CD4-positive, alpha-beta T cell treated with Interleukin-6 for 4 hours (primary cell): ENCODE results near the gene GLB1L2.
"Not testable (repeated sequence)": the region's sequence is repeated elsewhere in the genome, so short reads cannot be mapped to it uniquely, and the experiment has no call there.

ENCODE experiments used
- DNase-seq: peaks from one replicate; pipeline ENCODE4 v3.0.0-alpha.2; 2020; ENCODE audit warnings: mixed read lengths

Gene GLB1L2

DNA sequence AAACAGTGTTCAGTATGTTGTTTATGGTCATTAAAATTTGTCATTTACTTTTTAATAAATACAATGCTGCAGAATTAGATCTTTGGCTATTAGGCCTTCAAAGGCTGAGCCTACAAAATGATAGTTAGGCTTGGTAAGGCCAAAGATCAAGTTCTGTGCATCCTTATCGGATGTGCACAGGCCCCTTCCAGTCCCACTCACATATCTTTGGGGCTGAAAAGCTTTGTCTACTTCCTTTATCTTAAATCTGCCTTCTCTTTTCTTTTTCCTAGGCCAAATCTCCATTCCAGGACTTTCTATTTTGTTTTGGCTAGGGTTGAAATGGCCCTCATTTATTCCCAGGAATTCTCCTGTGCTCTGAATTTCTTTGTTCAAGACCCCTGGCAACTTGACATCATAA is 3.4 kb upstream of the GLB1L2 start:
- no peak for DNase-seq

DNA sequence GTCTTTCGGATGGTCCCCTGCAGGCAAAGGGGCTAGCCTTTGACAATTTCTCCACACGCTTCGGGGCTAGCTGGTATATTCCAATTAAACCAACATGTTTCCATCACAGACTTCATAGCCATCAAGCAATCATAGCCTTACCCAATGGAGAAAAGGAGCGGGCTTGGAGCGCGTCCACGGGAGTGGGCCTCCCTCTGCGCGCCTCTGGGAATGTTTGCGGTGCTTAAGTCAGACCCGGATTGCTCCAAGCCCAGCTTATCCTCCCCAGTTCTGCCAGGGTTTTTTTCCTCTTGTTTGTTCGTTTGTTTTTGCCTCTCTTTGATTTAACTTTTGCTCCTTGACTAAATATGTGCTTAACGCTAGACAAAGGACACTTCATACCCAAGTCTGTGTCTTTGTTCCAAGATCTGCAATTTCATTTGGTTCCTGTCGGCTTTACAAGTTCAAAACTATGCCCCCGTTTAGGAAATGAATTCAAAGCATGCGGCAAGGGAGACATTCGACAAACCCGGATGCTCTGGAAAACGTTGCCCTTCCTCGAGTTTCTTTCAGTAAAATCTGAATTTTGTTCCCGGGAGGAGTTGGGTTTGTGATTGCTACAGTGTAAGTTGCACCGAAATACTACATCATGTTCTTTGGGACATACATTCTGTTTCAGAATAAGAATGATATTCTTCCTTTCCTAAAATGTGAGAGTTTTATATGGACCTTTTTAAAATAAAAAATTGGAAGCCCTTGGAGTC is 1.0 kb upstream of the GLB1L2 start:
- no peak for DNase-seq

- peak; percentile 34 for DNase-seq
These were observed 422 bp downstream of the GLB1L2 start for GRCh38 chr11:134332189-134332631.

DNA sequence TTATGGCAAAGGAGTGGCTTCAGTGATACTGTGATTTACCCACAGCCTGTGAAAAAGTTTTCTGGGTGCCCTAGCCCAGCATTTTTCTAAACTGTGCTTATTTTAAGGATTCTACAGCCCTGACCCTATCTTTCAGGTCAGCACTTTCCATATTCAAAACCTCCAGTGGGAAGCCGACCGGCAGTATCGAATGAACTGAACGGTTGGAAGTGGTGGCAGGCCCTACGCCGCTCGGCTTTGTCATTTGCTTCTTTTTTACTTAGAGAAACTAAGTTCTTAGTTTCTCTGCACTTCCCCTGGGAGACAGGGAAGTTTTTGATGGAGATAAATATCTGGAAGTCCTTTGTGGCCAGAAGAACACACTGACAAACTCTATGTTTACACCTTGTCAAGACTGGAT is 994 bp downstream of the GLB1L2 start:
- no peak for DNase-seq

GRCh38 chr11:134333312-134333711 is 1.5 kb downstream of the GLB1L2 start:
- no peak for DNase-seq

GRCh38 chr11:134333946-134334345 is 2.2 kb downstream of the GLB1L2 start:
- no peak for DNase-seq

DNA sequence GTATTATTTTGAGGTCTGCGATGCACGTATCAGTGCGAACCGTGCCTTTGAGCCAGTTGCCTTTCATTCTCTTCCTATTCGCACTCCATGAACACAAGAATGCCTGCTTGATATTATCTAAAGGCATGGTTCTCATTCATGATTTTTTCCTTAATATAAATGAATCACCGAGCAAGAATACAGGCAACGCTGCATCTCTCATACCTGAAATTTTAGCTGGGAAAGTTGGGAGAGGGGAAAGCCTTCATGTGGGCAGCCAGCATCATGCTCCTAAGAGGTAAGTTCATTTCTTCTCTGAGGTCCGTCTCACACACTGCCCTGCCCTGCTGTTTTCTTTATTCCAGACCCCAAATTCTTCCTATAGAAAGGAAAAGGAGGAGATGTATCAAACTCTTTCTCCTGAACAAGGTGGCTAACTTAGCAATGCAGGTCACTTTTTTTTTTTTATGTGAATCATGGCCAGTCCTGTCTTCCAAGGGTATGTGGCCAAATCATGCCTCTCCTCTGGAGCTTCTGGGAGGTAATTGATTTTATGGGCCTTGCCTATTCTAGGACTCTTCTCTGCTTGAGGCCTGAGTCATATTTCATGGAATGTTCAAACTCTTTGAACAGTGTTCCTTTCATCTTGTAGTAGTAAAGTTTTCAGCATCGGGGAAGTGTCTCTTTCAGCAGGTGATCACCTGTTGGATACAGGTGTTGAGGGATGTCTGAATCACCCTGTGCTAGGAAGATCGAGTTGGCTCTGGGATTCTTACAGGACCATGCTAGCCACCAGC is 3.2 kb downstream of the GLB1L2 start:
- no peak for DNase-seq

DNA sequence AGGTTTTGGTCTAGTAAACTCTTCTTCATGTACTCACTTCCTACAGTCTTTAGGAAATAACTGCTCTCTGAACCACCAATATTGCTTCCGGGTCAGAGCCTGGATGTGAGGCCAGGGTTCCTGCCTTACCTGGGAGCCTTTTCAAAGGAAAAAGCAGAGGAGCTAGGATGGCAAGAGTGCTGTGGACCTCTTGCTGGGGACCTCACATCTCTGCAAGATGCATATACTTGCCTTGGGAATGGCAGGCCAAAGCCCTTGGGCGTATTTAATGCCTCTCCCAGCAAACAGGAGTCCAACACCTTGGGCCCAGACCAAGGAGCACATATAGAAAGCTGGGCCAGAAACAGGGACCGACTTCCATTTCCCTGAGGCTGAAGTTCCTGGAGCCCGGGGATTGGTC is 5.3 kb downstream of the GLB1L2 start:
- no peak for DNase-seq

GRCh38 chr11:134338068-134338467 is 6.3 kb downstream of the GLB1L2 start:
- no peak for DNase-seq

DNA sequence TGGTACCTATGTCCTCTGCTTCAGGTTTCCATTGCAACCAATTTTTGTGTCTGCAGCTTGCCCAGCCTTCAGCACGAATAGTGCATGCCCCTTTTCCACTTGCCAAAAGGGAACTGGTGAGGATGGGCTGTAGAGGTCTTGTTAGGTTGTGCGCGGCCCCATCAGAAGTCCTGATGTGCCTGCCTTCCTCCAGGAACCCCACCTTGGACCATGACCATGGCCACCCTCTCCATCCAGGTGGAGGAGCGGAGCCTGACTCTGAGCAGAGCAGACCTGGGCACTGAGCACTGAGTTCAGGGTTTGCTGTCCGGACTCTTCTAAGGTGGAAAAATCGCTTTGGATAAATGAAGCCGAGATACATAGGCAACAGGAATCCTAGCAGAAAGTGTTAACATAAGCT is 6.9 kb downstream of the GLB1L2 start:
- DNase-seq, result no peak

DNA sequence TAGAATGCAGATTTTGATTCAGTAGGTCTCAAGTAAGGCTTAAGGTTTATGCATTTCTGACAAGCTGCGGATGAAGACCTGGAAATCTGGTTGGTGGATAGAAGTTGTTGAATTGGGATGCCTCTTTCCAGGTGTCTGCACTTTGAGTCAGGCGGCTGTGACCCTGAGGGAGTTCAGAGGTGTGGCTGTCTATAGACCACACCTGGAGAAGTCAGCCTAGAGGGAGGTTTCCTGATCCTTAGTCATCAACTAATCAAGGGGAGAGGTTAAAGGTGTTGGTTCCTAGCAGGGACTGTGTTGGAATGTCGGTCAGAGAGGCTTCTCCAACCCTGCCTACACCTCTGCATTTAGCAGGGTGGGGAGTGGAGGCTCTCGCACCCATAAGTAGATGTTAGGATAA is 8.0 kb downstream of the GLB1L2 start:
- DNase-seq, result no peak

GRCh38 chr11:134340354-134340964 is 8.7 kb downstream of the GLB1L2 start:
- no peak for DNase-seq

- DNase-seq, result no peak
These were observed 10.2 kb downstream of the GLB1L2 start for GRCh38 chr11:134341805-134342571.

DNA sequence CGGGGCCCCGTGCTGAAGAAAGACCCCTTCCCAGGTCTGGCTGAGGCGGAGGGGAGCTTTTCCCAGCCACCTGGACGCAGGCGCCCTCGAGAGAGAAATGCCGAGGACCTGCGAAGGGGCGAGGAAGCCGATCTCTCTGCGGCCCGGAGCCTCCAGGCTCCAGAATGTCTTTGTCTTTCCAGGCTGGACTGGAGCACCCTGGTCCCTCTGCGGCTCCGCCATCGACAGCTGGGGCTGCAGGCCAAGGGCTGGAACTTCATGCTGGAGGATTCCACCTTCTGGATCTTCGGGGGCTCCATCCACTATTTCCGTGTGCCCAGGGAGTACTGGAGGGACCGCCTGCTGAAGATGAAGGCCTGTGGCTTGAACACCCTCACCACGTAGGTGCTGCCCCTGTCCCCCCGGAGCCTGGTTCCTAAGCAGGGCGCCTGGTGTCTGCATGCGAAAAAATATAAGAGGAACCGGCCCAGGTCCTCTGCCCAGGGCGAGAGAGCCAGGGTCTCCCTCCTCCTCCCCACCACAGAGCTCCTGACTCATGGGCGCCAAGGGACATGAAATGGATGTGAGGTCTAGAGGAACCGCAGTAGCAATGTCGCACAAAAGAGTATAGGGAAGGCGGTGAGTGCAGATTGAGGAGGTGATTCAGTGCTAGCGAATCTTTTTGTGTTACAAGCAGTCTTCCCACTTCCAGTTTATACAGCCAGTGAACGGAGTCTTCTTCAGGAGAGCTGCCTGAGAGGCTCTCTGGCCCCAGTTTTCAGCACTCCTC is 11.0 kb downstream of the GLB1L2 start:
- no peak for DNase-seq

DNA sequence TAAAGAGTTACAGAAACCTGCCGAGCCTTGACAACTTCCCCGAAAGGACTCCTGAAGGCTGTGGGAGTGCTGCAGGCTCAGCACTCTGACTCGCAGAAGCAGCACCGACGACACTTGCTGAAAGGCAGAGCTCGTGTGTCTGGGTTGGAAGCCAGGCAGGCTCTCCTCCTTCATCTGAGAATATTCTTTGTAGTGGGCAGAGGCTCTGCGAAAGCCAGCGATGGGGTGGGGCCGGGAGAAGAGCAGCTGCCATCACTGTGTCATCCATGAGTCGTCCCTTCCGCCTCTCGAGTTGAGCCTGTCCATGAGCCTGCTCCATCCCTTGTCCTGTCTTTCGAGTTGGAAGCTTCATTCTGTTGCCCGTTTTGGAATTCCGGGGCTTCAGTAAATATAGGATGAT is 11.9 kb downstream of the GLB1L2 start:
- DNase-seq, result no peak

GRCh38 chr11:134344497-134345236 is 12.9 kb downstream of the GLB1L2 start:
- not testable (repeated sequence) for DNase-seq

DNA sequence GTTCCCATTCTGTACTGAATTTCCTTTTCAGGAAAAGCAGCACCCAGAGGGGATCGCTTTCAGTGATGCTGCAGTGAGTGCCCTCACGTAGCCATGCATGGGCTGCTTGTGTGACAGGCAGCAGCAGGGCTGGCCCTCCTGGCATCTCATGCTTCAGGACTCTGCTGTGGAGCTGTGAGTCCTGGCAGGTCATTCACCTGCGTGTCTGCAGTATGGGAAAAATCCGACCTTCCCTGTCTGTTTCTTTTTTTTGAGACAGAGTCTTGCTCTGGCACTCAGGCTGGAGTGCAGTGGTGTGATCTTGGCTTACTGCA is 13.4 kb downstream of the GLB1L2 start:
- DNase-seq, result no peak

DNA sequence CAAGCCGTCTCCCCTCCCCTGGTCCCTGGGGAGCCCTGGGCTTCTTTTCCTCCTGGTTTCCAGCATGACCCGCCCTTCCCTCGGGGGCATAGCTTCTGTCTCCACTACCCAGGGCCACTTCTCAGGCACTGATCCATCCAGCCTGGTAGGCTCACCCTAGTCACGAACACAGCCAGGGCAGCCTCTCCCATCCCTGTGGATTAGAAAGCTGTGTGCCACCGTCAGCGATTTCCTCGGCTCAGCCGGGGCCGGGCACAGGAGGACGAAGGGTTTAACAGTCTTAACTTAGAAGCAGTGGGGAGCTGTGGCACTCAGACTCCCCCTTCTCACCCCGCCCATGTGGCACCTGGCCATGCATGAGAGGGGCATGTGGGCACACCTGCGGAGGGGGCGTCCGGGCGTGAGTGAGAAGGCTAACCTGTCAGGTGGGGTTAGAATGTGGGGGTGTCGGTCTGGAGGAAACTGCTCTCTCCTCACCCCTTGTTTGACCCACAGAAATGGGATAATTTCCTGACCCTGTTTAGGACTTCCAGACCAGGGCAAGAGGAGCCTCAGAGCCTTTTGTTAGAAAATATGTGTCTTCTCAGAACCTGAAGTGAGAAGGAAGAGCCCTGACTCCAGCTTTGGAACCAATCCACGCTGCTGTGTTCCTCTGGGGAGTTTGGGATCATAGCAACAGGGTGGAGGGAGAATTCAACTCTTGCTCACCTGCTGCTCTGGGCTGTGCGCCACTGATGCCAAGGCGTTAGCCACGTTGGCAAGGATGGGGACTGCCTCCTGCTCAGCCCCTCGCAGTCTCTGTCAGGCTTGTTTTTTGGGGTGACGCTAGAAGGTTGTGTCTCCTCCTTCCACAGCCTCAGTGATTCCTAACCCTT is 14.6 kb downstream of the GLB1L2 start:
- no peak for DNase-seq

GRCh38 chr11:134346976-134347350 is 15.2 kb downstream of the GLB1L2 start:
- DNase-seq, result no peak

DNA sequence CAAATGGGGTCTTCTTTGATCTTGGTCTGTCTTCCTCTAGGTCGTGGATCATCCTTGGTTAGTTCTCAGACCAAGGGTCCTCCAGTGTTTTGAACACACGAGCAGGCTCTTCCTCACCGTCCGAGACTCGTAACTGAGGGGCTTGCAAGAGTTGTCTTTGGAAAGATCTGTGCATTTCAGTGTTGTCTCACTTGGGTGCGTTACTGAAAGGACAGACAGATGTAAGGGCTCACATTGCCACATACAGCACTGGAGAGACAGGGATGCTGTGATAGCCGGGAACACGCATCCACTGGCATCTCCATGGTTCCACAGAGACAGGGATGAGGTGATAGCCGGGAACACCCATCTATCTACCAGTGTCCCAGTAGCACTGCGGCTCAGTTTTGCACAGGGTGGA is 15.7 kb downstream of the GLB1L2 start:
- no peak for DNase-seq
